H1 (cell line): ENCODE data around the gene MLPH. TPM values are rescaled to one million over a fixed set of nuclear protein-coding genes. Genes with fewer than 3 reads are reported as not detected.

Experiments
- CTCF ChIA-PET: fragments of 300-600 bp; sonication (Branson Sonifier 250); formaldehyde crosslinking; loops from one replicate; lab custom pipeline; 2021; ENCODE audit not compliant: partially characterized antibody; lab: Charles Lee
- POLR2A ChIA-PET: fragments of 300-600 bp; sonication (Branson Sonifier 250); formaldehyde crosslinking; loops from one replicate; lab custom pipeline; 2021; ENCODE audit warnings: inconsistent platforms; ENCODE audit not compliant: partially characterized antibody; lab: Charles Lee
- DNase-seq, 2 experiments: peaks; one replicate each; pipeline versions ENCODE4 v3.0.0 to v3.0.0-alpha.2; 2010 to 2022; ENCODE audit warnings: low spot score in 2 of 2, low read depth in 1 of 2, mixed read lengths in 1 of 2
- FAIRE-seq: peaks from 2 replicates; lab custom pipeline; 2011; peaks lifted over from hg19 to GRCh38; lab: Jason Lieb, UNC
- H2AFZ ChIP-seq: 2 replicates; pipeline ENCODE4 v1.8.1; 2012; ENCODE audit warnings: low read length, inconsistent platforms
- H2AK5ac ChIP-seq: 2 replicates; pipeline ENCODE4 v1.6.1; 2013; ENCODE audit warnings: low read depth, low read length
- H2BK120ac ChIP-seq: replicated peaks from 2 replicates; pipeline ENCODE3; 2013; ENCODE audit warnings: low read depth, low read length, inconsistent platforms
- H2BK12ac ChIP-seq: 2 replicates; pipeline ENCODE4 v1.6.1; 2013; ENCODE audit warnings: low read depth, low read length
- H2BK15ac ChIP-seq: 2 replicates; pipeline ENCODE4 v1.6.1; 2013; ENCODE audit warnings: low read length
- H2BK20ac ChIP-seq: 2 replicates; pipeline ENCODE4 v1.6.1; 2013; ENCODE audit warnings: low read length
- H2BK5ac ChIP-seq: 2 replicates; pipeline ENCODE4 v1.6.1; 2013; ENCODE audit warnings: low read depth, low read length
- H3K14ac ChIP-seq: 2 replicates; pipeline ENCODE4 v1.6.1; 2013; ENCODE audit warnings: inconsistent platforms; ENCODE audit not compliant: insufficient read length
- H3K18ac ChIP-seq: 2 replicates; pipeline ENCODE4 v1.6.1; 2013; ENCODE audit warnings: low read length; ENCODE audit errors: extremely low read depth
- H3K23ac ChIP-seq: 2 replicates; pipeline ENCODE4 v1.6.1; 2013; ENCODE audit warnings: inconsistent platforms; ENCODE audit not compliant: insufficient read length
- H3K23me2 ChIP-seq: 2 replicates; pipeline ENCODE4 v1.6.1; 2013; ENCODE audit warnings: low read depth, low read length
- H3K27ac ChIP-seq: 2 replicates; pipeline ENCODE4 v1.6.1; 2011; ENCODE audit warnings: low read depth, low read length, inconsistent platforms
- H3K27me3 ChIP-seq, 4 experiments: replicated peaks in 1 of 4; 1 replicate in 1 of 4; 2 replicates in 3 of 4; pipeline versions ENCODE4 v1.6.1 to v1.8.1; 2011 to 2013; ENCODE audit warnings: low read length in 3 of 4, mild to moderate bottlenecking in 3 of 4, inconsistent platforms in 2 of 4, mixed read lengths in 2 of 4, moderate library complexity in 1 of 4; ENCODE audit not compliant: control insufficient read depth in 3 of 4, insufficient read depth in 3 of 4; ENCODE audit errors: extremely low read depth in 1 of 4
- H3K36me3 ChIP-seq, 4 experiments: 2 replicates each; pipeline versions ENCODE4 v1.6.1 to v1.8.1; 2011 to 2013; ENCODE audit warnings: mild to moderate bottlenecking in 4 of 4, low read length in 3 of 4, moderate library complexity in 2 of 4, control low read depth in 1 of 4, inconsistent platforms in 1 of 4; ENCODE audit not compliant: insufficient read depth in 4 of 4, control insufficient read depth in 2 of 4
- H3K4ac ChIP-seq: replicated peaks from 2 replicates; pipeline ENCODE3; 2013; ENCODE audit warnings: low read length, low read depth, mixed read lengths, inconsistent platforms; ENCODE audit not compliant: insufficient read length
- H3K4me1 ChIP-seq, 4 experiments: replicated peaks in 1 of 4; 1 replicate in 1 of 4; 2 replicates in 3 of 4; pipeline versions ENCODE4 v1.6.1 to v1.8.1; 2011 to 2013; ENCODE audit warnings: low read length in 3 of 4, inconsistent platforms in 2 of 4, mixed read lengths in 1 of 4; ENCODE audit not compliant: insufficient read depth in 4 of 4, control insufficient read depth in 3 of 4
- H3K4me2 ChIP-seq, 2 experiments: 2 replicates each; pipeline versions ENCODE4 v1.6.1 to v1.8.1; 2011 to 2013; ENCODE audit warnings: low read depth in 2 of 2, low read length in 2 of 2, control low read depth in 1 of 2, inconsistent platforms in 1 of 2, mild to moderate bottlenecking in 1 of 2; ENCODE audit not compliant: insufficient read depth in 1 of 2
- H3K4me3 ChIP-seq, 4 experiments: fragments of 200-600, 300-600 bp in 1 of 4; sonication (generic), shearing (Covaris generic), sonication (Bioruptor Twin) in 1 of 4; 2 replicates each; pipeline versions ENCODE4 v1.5.1 to v1.8.1; 2011 to 2016; ENCODE audit warnings: low read length in 4 of 4, low read depth in 3 of 4, control low read depth in 2 of 4, inconsistent platforms in 2 of 4, mild to moderate bottlenecking in 2 of 4, mixed read lengths in 1 of 4, moderate library complexity in 1 of 4; ENCODE audit not compliant: insufficient read depth in 2 of 4; ENCODE audit errors: extremely low read depth in 1 of 4
- H3K56ac ChIP-seq: replicated peaks from 2 replicates; pipeline ENCODE3; 2013; ENCODE audit warnings: low read depth, mild to moderate bottlenecking, mixed read lengths, low read length, inconsistent platforms; ENCODE audit not compliant: insufficient read length
- H3K79me1 ChIP-seq: 2 replicates; pipeline ENCODE4 v1.6.1; 2013; ENCODE audit warnings: low read depth, low read length, control low read depth
- H3K79me2 ChIP-seq, 2 experiments: 2 replicates each; pipeline versions ENCODE4 v1.6.1 to v1.8.1; 2012 to 2013; ENCODE audit warnings: low read length in 2 of 2, mild to moderate bottlenecking in 2 of 2, inconsistent platforms in 1 of 2; ENCODE audit not compliant: insufficient read depth in 2 of 2, control insufficient read depth in 1 of 2
- H3K9ac ChIP-seq, 4 experiments: replicated peaks in 1 of 4; 1 replicate in 1 of 4; 2 replicates in 3 of 4; pipeline versions ENCODE4 v1.6.1 to v1.8.1; 2011 to 2013; ENCODE audit warnings: low read depth in 3 of 4, low read length in 3 of 4, control low read depth in 2 of 4, mild to moderate bottlenecking in 2 of 4, moderate library complexity in 2 of 4, inconsistent platforms in 1 of 4; ENCODE audit errors: extremely low read depth in 1 of 4
- H3K9me3 ChIP-seq, 2 experiments: 2 replicates each; pipeline versions ENCODE4 v1.6.1 to v1.8.1; 2012 to 2013; ENCODE audit warnings: mild to moderate bottlenecking in 2 of 2, moderate library complexity in 2 of 2, control low read depth in 1 of 2, inconsistent platforms in 1 of 2, low read depth in 1 of 2, low read length in 1 of 2, mixed read lengths in 1 of 2; ENCODE audit not compliant: insufficient read depth in 2 of 2
- H4K20me1 ChIP-seq, 2 experiments: replicated peaks in 1 of 2; 2 replicates each; pipeline versions ENCODE3 to v1.8.1; 2011 to 2013; ENCODE audit warnings: inconsistent platforms in 2 of 2, low read length in 2 of 2, mild to moderate bottlenecking in 1 of 2; ENCODE audit not compliant: insufficient read depth in 2 of 2, control insufficient read depth in 1 of 2
- H4K5ac ChIP-seq: 2 replicates; pipeline ENCODE4 v1.6.1; 2013; ENCODE audit warnings: low read length, low read depth, mixed read lengths, inconsistent platforms; ENCODE audit not compliant: insufficient read length
- H4K8ac ChIP-seq: 2 replicates; pipeline ENCODE4 v1.8.0; 2013; ENCODE audit warnings: mild to moderate bottlenecking, moderate library complexity, low read length, inconsistent platforms; ENCODE audit not compliant: insufficient read depth; ENCODE audit errors: extremely low read depth
- H4K91ac ChIP-seq: replicated peaks from 2 replicates; pipeline ENCODE3; 2013; ENCODE audit warnings: low read length, mixed read lengths, inconsistent platforms; ENCODE audit not compliant: insufficient read length
- BACH1 ChIP-seq: IDR thresholded peaks from 2 replicates; pipeline ENCODE4 v1.6.1; 2012; ENCODE audit warnings: low read length, improper control_type of control experiment
- HDAC2 ChIP-seq, 2 experiments: fragments of 300-600 bp in 1 of 2; sonication (generic) in 1 of 2; IDR thresholded peaks; 2 replicates each; pipeline ENCODE4 v1.6.1; 2011 to 2012; ENCODE audit warnings: low read depth in 2 of 2, low read length in 2 of 2, mild to moderate bottlenecking in 2 of 2, moderate library complexity in 2 of 2, borderline replicate concordance in 1 of 2, inconsistent platforms in 1 of 2
- RNF2 ChIP-seq: fragments of 200-900, 300-1000 bp; sonication (generic); IDR thresholded peaks from 2 replicates; pipeline ENCODE4 v1.7.1; 2016; ENCODE audit warnings: borderline replicate concordance, low read depth, mild to moderate bottlenecking, antibody characterized with exemption, low read length; ENCODE audit not compliant: poor library complexity, severe bottlenecking; ENCODE audit errors: missing control alignments
- RXRA ChIP-seq: IDR thresholded peaks from 2 replicates; pipeline ENCODE4 v1.6.1; 2011; ENCODE audit warnings: low read depth, mild to moderate bottlenecking, low read length, moderate library complexity; ENCODE audit not compliant: insufficient read depth
- SAP30 ChIP-seq: fragments of 300-600 bp; sonication (generic); IDR thresholded peaks from 2 replicates; pipeline ENCODE4 v1.7.1; 2012; ENCODE audit warnings: low read length, moderate library complexity, mild to moderate bottlenecking, inconsistent platforms; ENCODE audit not compliant: insufficient read depth, insufficient replicate concordance
- SIN3A ChIP-seq, 2 experiments: IDR thresholded peaks in 1 of 2; conservative IDR thresholded peaks in 1 of 2; 2 replicates each; pipeline ENCODE4 v1.6.1; 2011 to 2012; ENCODE audit warnings: low read length in 2 of 2, improper control_type of control experiment in 1 of 2, low read depth in 1 of 2, mild to moderate bottlenecking in 1 of 2
- SP1 ChIP-seq: IDR thresholded peaks from 2 replicates; pipeline ENCODE4 v1.6.1; 2011; ENCODE audit warnings: low read depth, low read length
- SRF ChIP-seq: IDR thresholded peaks from 2 replicates; pipeline ENCODE4 v1.6.1; 2011; ENCODE audit warnings: mild to moderate bottlenecking, low read depth, low read length, moderate library complexity
- SUZ12 ChIP-seq: fragments of 200-600 bp; sonication (generic); IDR thresholded peaks from 2 replicates; pipeline ENCODE4 v1.6.1; 2012; ENCODE audit warnings: mild to moderate bottlenecking, inconsistent platforms, low read length, moderate library complexity, mixed read lengths
- TAF1 ChIP-seq: IDR thresholded peaks from 2 replicates; pipeline ENCODE4 v1.6.1; 2011; ENCODE audit warnings: mild to moderate bottlenecking, low read depth, low read length
- TCF12 ChIP-seq: IDR thresholded peaks from 2 replicates; pipeline ENCODE4 v1.6.1; 2011; ENCODE audit warnings: low read depth, mild to moderate bottlenecking, low read length
- WGBS, 2 experiments: shearing (Covaris generic) in 1 of 2; methylation state at CpG; one replicate each; pipeline versions ENCODE4 v1.1.6 to v1.1.7; 2013 to 2015; ENCODE audit warnings: low lambda C conversion rate in 2 of 2, mixed read lengths in 2 of 2, inconsistent platforms in 1 of 2, low coverage in 1 of 2, missing lambda C conversion rate in 1 of 2; ENCODE audit not compliant: insufficient replicate concordance in 2 of 2, insufficient coverage in 1 of 2, insufficient read length in 1 of 2; ENCODE audit errors: extremely low coverage in 1 of 2, missing lambda C conversion rate in 1 of 2; 5-methylcytosine and 5-hydroxymethylcytosine counted together
- polyA plus RNA-seq, 7 experiments: library from polyadenylated mRNA; depleted of rRNA in 3 of 7; stranded (reverse) in 5 of 7; unstranded in 2 of 7; fragments of >200 nt in 5 of 7; fragments of 200-250 nt in 2 of 7; gene quantifications; 1 replicate in 5 of 7; 2 replicates in 1 of 7; 4 replicates in 1 of 7; pipeline versions ENCODE4 v1.2.1 to v1.2.3, GENCODE V29; 2011 to 2013; ENCODE audit warnings: missing spikeins in 2 of 7, mixed read lengths in 2 of 7
- total RNA-seq: library from RNA; stranded (reverse); fragmentation: NEBNext Ultra II Directional; extraction: Animal tissue kit (Norgen Biotek cat#: 25700); gene quantifications from 2 replicates; pipeline ENCODE4 v1.2.1, GENCODE V29; 2021

Gene MLPH
- total and polyA plus RNA-seq, 2 of the 8 experiments (the other 6 are each of a cell fraction or from before 2014, with no cell fraction given): 12.7 to 17.0 TPM

DNA sequence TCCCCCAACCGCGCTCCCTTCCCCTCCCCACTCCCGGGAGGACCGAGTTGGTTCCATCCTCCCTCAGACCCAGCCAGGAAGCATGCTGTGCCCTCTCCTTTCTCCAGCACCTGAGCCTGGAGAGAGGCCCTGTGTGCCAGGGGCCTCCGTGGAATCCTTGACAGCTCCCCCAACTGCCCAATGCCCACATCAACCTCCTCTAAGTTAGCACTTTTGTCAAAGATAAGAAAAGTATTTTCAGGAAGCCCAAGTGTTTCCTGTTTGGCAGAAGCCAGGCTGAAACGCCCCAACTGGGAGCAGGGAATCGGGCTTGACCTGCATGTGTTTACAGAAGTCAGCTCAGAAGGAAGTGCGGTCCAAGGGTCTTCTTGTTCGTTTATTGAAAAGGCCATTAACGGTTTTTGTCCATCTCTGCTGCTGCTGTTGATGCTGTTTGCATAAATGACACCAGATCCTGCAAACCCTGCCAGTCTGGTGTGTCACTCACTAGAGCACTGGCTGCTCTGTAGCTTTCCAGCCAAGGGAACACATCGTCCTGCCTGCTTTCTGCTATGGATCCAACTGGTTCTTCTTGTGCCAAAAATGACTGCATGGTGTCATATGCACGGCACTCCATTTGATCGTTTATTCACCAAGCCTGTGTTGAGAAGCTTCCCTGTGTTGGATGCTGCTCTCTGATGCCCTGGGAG is 37.7 kb upstream of the MLPH start:
- H3K79me1 ChIP-seq: no peaks in the 10 kb centered on the region
- H2BK20ac ChIP-seq: 0 out of 2 replicates have a peak overlapping the region, but pooled peaks have one; percentile 50
- H2AK5ac ChIP-seq: no peak overlapping the region
- no peak overlapping the region for H2BK120ac ChIP-seq
- H3K9ac ChIP-seq: no peak overlapping the region
- no peaks in the 10 kb centered on the region for H3K9me3 ChIP-seq
- H3K4ac ChIP-seq: no peak overlapping the region
- no peak overlapping the region; the same call in 1 of the 2 replicates for H2BK12ac ChIP-seq
- H2BK5ac ChIP-seq: no peak overlapping the region
- H2AFZ ChIP-seq: no peak overlapping the region
- no peak overlapping the region for H3K56ac ChIP-seq
- no peak overlapping the region for H3K4me2 ChIP-seq
- DNase-seq (no peak), FAIRE-seq (no peak)
- 88% methylated on average over 13 of the region's 13 CpGs; no CpG with 5 or more reads in 1 of the 2 experiments for WGBS, 2 experiments
- H2BK15ac ChIP-seq: peak overlapping the region; percentile 92; the same call in 1 of the 2 replicates
- no peak overlapping the region for H4K8ac ChIP-seq
- no peak overlapping the region for H3K14ac ChIP-seq
- H4K91ac ChIP-seq: no peak overlapping the region
- H4K5ac ChIP-seq: no peak overlapping the region
- no peaks in the 10 kb centered on the region for H3K23me2 ChIP-seq
- H3K4me1 ChIP-seq: peaks cover 0 to 6% (median 4%) of the 10 kb centered on the region in 4 experiments; a peak in 4 of 7 replicates
- ChIA-PET POLR2A (no interaction called here), CTCF (interaction anchor here (0.7 to 6.3 kb wide), 7 partner anchors 17 to 295 kb away, joined by 3 to 36 read pairs (median 6); no protein-coding TSS in a partner anchor)
- H3K27me3 ChIP-seq: peaks cover 0 to 2% (median 0%) of the 10 kb centered on the region in 4 experiments; a peak in 1 of 7 replicates
- H3K23ac ChIP-seq: no peak overlapping the region
- H3K27ac ChIP-seq: no peak overlapping the region
- no peak overlapping the region for H3K4me3 ChIP-seq
- no peaks in the 10 kb centered on the region for H3K79me2 ChIP-seq
- no peaks in the 10 kb centered on the region for H3K36me3 ChIP-seq
- H3K18ac ChIP-seq: no peak overlapping the region
- no peaks in the 10 kb centered on the region for H4K20me1 ChIP-seq
- TF ChIP-seq HDAC2 (IDR thresholded peaks at IDR 0.05; ENCODE audit: borderline replicate concordance in 1 of 2, low read depth in 2 of 2, low read length in 2 of 2) (no peak), TAF1 (no peak), TCF12 (no peak), SRF (no peak), SP1 (no peak), RXRA (no peak), SIN3A (conservative IDR thresholded peaks at IDR 0.05 in 1 of 2, IDR thresholded peaks at IDR 0.05 in 1 of 2; ENCODE audit: low read depth in 1 of 2, low read length in 2 of 2) (no peak), RNF2 (no peak), SAP30 (no peak), SUZ12 (no peak), BACH1 (no peak)
